ENCODE results near the gene CA5B. TPM values are rescaled to one million over a fixed set of nuclear protein-coding genes. Genes with fewer than 3 reads are reported as not detected.

Gene CA5B
- total RNA-seq, result 1.2 and 6.4 TPM in 2 replicates

GRCh38 chrX:15737959-15738902 lies at the start of gene CA5B:
Gene CA5B (plus strand): TSS chrX:15738270. CDS start chrX:15750024, 11,754 bp downstream.

GRCh38 chrX:15789979-15790768 lies 52.1 kb downstream of the CA5B start, which contains the start of gene ZRSR2:
Gene ZRSR2 (plus strand): TSS chrX:15790484. CDS start chrX:15790496, 12 bp downstream.

Other genes with a start within 250 kb of the CA5B start
- gene PIR, start 244.9 kb upstream of the CA5B start, total RNA-seq, result 24.7 and 30.8 TPM in 2 replicates
- gene BMX, start 237.5 kb upstream of the CA5B start, total RNA-seq, result not detected in 2 replicates
- not detected in 2 replicates for gene ACE2, start 137.3 kb upstream of the CA5B start, total RNA-seq
- gene CLTRN, start 73.5 kb upstream of the CA5B start, total RNA-seq, result not detected in 2 replicates
- 3.3 and 4.1 TPM in 2 replicates for gene ZRSR2, start 52.2 kb downstream of the CA5B start, total RNA-seq
- 13.4 and 25.3 TPM in 2 replicates for gene AP1S2, start 116.5 kb downstream of the CA5B start, total RNA-seq